A549 (cell line): ENCODE data around the gene ZNF710. TPM values are rescaled to one million over a fixed set of nuclear protein-coding genes. Genes with fewer than 3 reads are reported as not detected.
"Not testable (repeated sequence)": the region's sequence is repeated elsewhere in the genome, so short reads cannot be mapped to it uniquely, and the experiment has no call there.

Source experiments
- ATAC-seq, 2 experiments: fragments of 200-7000 bp in 1 of 2; fragments of >200 bp in 1 of 2; cut with Nextera tagmentation in 1 of 2; cut with Tn5 transposase in 1 of 2; 3 replicates each; pipeline versions ENCODE4 v1.8.0 to v1.9.1; 2018 to 2020; ENCODE audit warnings: mild to moderate bottlenecking in 1 of 2, moderate library complexity in 1 of 2
- CTCF ChIA-PET: fragments of 300-600 bp; sonication (Branson Sonifier 250); formaldehyde crosslinking; extraction: SDS; loops from one replicate; lab custom pipeline; 2021; ENCODE audit warnings: antibody characterized with exemption, inconsistent platforms; lab: Yijun Ruan, JAX
- POLR2A ChIA-PET: fragments of 350-600 bp; formaldehyde crosslinking; extraction: SDS; loops from one replicate; lab custom pipeline; 2021; ENCODE audit warnings: antibody characterized with exemption, inconsistent platforms; lab: Yijun Ruan, JAX
- DNase-seq, 2 experiments: peaks; one replicate each; pipeline versions ENCODE4 v3.0.0 to v3.0.0-alpha.2; 2011 to 2016; ENCODE audit warnings: low read depth in 1 of 2, low spot score in 1 of 2
- FAIRE-seq: peaks from 2 replicates; lab custom pipeline; 2011; peaks lifted over from hg19 to GRCh38; lab: Jason Lieb, UNC
- H3K27ac ChIP-seq, 2 experiments: fragments of >200 bp; sonication (Bioruptor Twin); formaldehyde crosslinking; 3 replicates each; pipeline ENCODE4 v1.5.1; 2016 to 2017
- H3K4me1 ChIP-seq: fragments of >200 bp; sonication (Bioruptor Twin); formaldehyde crosslinking; 3 replicates; pipeline ENCODE4 v1.6.1; 2016
- H3K4me2 ChIP-seq: fragments of >200 bp; sonication (Bioruptor Twin); formaldehyde crosslinking; 3 replicates; pipeline ENCODE4 v1.6.1; 2016
- H3K4me3 ChIP-seq: fragments of >200 bp; sonication (Bioruptor Twin); formaldehyde crosslinking; 3 replicates; pipeline ENCODE4 v1.5.1; 2016
- H3K9me3 ChIP-seq: fragments of >200 bp; sonication (Bioruptor Twin); formaldehyde crosslinking; 3 replicates; pipeline ENCODE4 v1.6.1; 2016
- BCL3 ChIP-seq: fragments of >200 bp; sonication (Bioruptor Twin); formaldehyde crosslinking; IDR thresholded peaks from 3 replicates; pipeline ENCODE4 v1.6.1; 2016
- EHMT2 ChIP-seq: fragments of 200-600 bp; sonication (generic); IDR thresholded peaks from 2 replicates; pipeline ENCODE4 v1.6.1; 2016; ENCODE audit warnings: antibody characterized with exemption, low read depth, mild to moderate bottlenecking, moderate library complexity
- EP300 ChIP-seq, 2 experiments: fragments of >200 bp; sonication (Bioruptor Twin); formaldehyde crosslinking; IDR thresholded peaks; 2 replicates in 1 of 2; 3 replicates in 1 of 2; pipeline ENCODE4 v1.6.1; 2016 to 2017
- JUN ChIP-seq, 2 experiments: fragments of >200 bp; sonication (Bioruptor Twin); formaldehyde crosslinking; IDR thresholded peaks; 2 replicates in 1 of 2; 3 replicates in 1 of 2; pipeline ENCODE4 v1.6.1; 2016 to 2017
- JUNB ChIP-seq: fragments of >200 bp; sonication (Bioruptor Twin); formaldehyde crosslinking; IDR thresholded peaks from 2 replicates; pipeline ENCODE4 v1.6.1; 2016
- KDM1A ChIP-seq: fragments of 200-600 bp; sonication (generic); IDR thresholded peaks from 2 replicates; pipeline ENCODE4 v1.6.1; 2016; ENCODE audit warnings: low read depth, mild to moderate bottlenecking
- MAFK ChIP-seq: fragments of 450-650 bp; IDR thresholded peaks from 2 replicates; pipeline ENCODE4 v1.6.1; 2014; ENCODE audit not compliant: partially characterized antibody
- MAZ ChIP-seq: fragments of 150-350 bp; IDR thresholded peaks from 2 replicates; pipeline ENCODE4 v1.6.1; 2014; ENCODE audit warnings: antibody characterized with exemption, low read depth, low read length, borderline replicate concordance
- PBX3 ChIP-seq: IDR thresholded peaks from 2 replicates; pipeline ENCODE4 v1.6.1; 2012
- PHF8 ChIP-seq: fragments of 200-600 bp; sonication (generic); IDR thresholded peaks from 2 replicates; pipeline ENCODE4 v1.6.1; 2016; ENCODE audit warnings: low read depth, mild to moderate bottlenecking, antibody characterized with exemption, moderate library complexity, borderline replicate concordance
- POLR2AphosphoS2 ChIP-seq: conservative IDR thresholded peaks from 2 replicates; pipeline ENCODE4 v1.6.1; 2012; ENCODE audit warnings: low read length, improper control_type of control experiment, inconsistent platforms
- RFX5 ChIP-seq: fragments of 450-650 bp; IDR thresholded peaks from 2 replicates; pipeline ENCODE4 v1.7.1; 2014; ENCODE audit warnings: antibody characterized with exemption, mild to moderate bottlenecking, moderate library complexity
- SREBF2 ChIP-seq: fragments of 450-650 bp; IDR thresholded peaks from 2 replicates; pipeline ENCODE4 v1.6.1; 2014; ENCODE audit warnings: mild to moderate bottlenecking, moderate library complexity
- WGBS: methylation state at CpG from one replicate; pipeline ENCODE4 v1.1.6; 2017; ENCODE audit errors: missing lambda C conversion rate; 5-methylcytosine and 5-hydroxymethylcytosine counted together
- polyA plus RNA-seq, 4 experiments: library from polyadenylated mRNA; depleted of rRNA in 3 of 4; stranded (reverse); fragments of >200 nt; fragmentation: RNase III in 1 of 4; extraction: RNeasy Plus Mini Kit Qiagen cat#74134 plus additional on column Dnase treatment in 1 of 4; gene quantifications; 2 replicates in 3 of 4; 3 replicates in 1 of 4; pipeline ENCODE4 v1.2.3, GENCODE V29; 2011 to 2017
- TF ChIP-seq, protein P1 (sequence below): fragments of >200 bp; sonication (Bioruptor Twin); formaldehyde crosslinking; IDR thresholded peaks from 2 replicates; pipeline ENCODE4 v1.6.1; 2016
- TF ChIP-seq, protein P2 (sequence below): fragments of 200-600 bp; sonication (generic); IDR thresholded peaks from 2 replicates; pipeline ENCODE4 v1.6.1; 2016; ENCODE audit warnings: antibody characterized with exemption, mild to moderate bottlenecking, moderate library complexity

ZNF710 gene
- polyA plus RNA-seq, 2 of the 4 experiments (the other 2 are of a cell fraction) = 2.6 to 7.8 TPM

- H3K4me1 ChIP-seq = no peaks in the 10 kb centered on the region
- POLR2A ChIA-PET = no interaction called here
- H3K9me3 ChIP-seq = no peaks in the 10 kb centered on the region
- H3K27ac ChIP-seq = no peak overlapping the region
- DNase-seq = no peak
- H3K4me2 ChIP-seq = no peak overlapping the region
- no peak for TF ChIP-seq SREBF2
- no peak for TF ChIP-seq JUN (IDR thresholded peaks at IDR 0.05)
- H3K4me3 ChIP-seq = no peak overlapping the region
- FAIRE-seq = no peak
- ATAC-seq = no peak
- CTCF ChIA-PET = interaction anchor here (0.8 to 2.6 kb wide), 11 partner anchors 10 to 215 kb away, joined by 3 to 13 read pairs (median 4); no protein-coding TSS in a partner anchor
- WGBS = 65% methylated on average over 8 of the region's 8 CpGs
Observed at GRCh38 chr15:89975482-89976245, 25.5 kb upstream of the ZNF710 start.

GRCh38 chr15:89976246-89976600 is 24.9 kb upstream of the ZNF710 start:
- 80% methylated on average over 5 of the region's 5 CpGs for WGBS
- no peak overlapping the region for H3K4me2 ChIP-seq
- FAIRE-seq = no peak
- H3K4me3 ChIP-seq = no peak overlapping the region
- H3K9me3 ChIP-seq = no peaks in the 10 kb centered on the region
- CTCF ChIA-PET = interaction anchor here (0.8 to 2.6 kb wide), 9 partner anchors 10 to 215 kb away, joined by 3 to 13 read pairs (median 3); no protein-coding TSS in a partner anchor
- H3K4me1 ChIP-seq = no peaks in the 10 kb centered on the region
- TF ChIP-seq EHMT2 (0 out of 2 replicates have a peak, but pooled peaks have one; percentile 34), MAZ (no peak), MAFK (no peak)
- TF ChIP-seq, all 56 proteins: peak for 1
- POLR2A ChIA-PET = no interaction called here
- DNase-seq (no peak), ATAC-seq (no peak)
- H3K27ac ChIP-seq = no peak overlapping the region

DNA sequence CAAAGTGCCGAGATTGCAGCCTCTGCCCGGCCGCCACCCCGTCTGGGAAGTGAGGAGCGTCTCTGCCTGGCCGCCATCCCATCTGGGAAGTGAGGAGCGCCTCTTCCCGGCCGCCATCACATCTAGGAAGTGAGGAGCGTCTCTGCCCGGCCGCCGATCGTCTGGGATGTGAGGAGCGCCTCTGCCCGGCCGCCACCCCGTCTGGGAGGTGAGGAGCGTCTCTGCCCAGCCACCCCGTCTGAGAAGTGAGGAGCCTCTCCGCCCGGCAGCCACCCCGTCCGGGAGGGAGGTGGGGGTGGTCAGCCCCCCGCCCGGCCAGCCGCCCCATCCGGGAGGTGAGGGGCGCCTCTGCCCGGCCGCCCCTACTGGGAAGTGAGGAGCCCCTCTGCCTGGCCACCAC is 23.3 kb upstream of the ZNF710 start:
- H3K4me2 ChIP-seq, H3K27ac ChIP-seq, FAIRE-seq, DNase-seq, H3K4me1 ChIP-seq, H3K4me3 ChIP-seq, ATAC-seq, POLR2A ChIA-PET, H3K9me3 ChIP-seq: not testable (repeated sequence)
- CTCF ChIA-PET = interaction anchor here (1.5 kb wide), 1 partner anchor 79 kb away, joined by 3 read pairs; no protein-coding TSS in a partner anchor
- 74% methylated on average over 13 of the region's 31 CpGs for WGBS

DNA sequence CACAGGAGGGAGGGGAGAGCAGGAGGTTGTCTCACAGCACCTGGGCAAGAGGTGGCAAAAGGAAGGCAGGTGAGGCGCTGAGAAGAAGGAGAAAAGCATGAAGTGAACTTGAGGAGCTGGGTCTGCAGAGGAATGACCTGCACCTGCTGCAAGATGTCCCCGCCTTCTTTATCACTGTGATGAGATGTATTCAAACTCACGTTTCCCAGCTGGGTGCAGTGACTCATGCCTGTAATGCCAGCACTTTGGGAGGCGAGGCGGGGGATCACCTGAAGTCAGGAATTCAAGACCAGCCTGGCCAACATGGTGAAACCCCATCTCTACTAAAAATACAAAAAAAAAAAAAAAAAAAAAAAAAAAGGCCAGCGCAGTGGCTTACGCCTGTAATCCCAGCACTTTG is 22.2 kb upstream of the ZNF710 start:
- no peaks in the 10 kb centered on the region for H3K9me3 ChIP-seq
- POLR2A ChIA-PET = no interaction called here
- H3K27ac ChIP-seq = no peak overlapping the region
- TF ChIP-seq BCL3 (no peak), JUNB (no peak), MAFK (no peak), RFX5 (no peak), EP300 (IDR thresholded peaks at IDR 0.05) (no peak), KDM1A (no peak), PBX3 (no peak), PHF8 (no peak), POLR2AphosphoS2 (no peak)
- TF ChIP-seq, protein P1, sequence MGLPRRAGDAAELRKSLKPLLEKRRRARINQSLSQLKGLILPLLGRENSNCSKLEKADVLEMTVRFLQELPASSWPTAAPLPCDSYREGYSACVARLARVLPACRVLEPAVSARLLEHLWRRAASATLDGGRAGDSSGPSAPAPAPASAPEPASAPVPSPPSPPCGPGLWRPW = no peak
- TF ChIP-seq, protein P2, sequence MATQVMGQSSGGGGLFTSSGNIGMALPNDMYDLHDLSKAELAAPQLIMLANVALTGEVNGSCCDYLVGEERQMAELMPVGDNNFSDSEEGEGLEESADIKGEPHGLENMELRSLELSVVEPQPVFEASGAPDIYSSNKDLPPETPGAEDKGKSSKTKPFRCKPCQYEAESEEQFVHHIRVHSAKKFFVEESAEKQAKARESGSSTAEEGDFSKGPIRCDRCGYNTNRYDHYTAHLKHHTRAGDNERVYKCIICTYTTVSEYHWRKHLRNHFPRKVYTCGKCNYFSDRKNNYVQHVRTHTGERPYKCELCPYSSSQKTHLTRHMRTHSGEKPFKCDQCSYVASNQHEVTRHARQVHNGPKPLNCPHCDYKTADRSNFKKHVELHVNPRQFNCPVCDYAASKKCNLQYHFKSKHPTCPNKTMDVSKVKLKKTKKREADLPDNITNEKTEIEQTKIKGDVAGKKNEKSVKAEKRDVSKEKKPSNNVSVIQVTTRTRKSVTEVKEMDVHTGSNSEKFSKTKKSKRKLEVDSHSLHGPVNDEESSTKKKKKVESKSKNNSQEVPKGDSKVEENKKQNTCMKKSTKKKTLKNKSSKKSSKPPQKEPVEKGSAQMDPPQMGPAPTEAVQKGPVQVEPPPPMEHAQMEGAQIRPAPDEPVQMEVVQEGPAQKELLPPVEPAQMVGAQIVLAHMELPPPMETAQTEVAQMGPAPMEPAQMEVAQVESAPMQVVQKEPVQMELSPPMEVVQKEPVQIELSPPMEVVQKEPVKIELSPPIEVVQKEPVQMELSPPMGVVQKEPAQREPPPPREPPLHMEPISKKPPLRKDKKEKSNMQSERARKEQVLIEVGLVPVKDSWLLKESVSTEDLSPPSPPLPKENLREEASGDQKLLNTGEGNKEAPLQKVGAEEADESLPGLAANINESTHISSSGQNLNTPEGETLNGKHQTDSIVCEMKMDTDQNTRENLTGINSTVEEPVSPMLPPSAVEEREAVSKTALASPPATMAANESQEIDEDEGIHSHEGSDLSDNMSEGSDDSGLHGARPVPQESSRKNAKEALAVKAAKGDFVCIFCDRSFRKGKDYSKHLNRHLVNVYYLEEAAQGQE = no peak
- TF ChIP-seq, all 56 proteins: peak for 0
- H3K4me1 ChIP-seq = no peaks in the 10 kb centered on the region
- ATAC-seq = no peak
- no peak for DNase-seq
- no peak overlapping the region for H3K4me2 ChIP-seq
- CTCF ChIA-PET = interaction anchor here (0.6 to 1.5 kb wide), 2 partner anchors 80 to 671 kb away, joined by 3 read pairs; no protein-coding TSS in a partner anchor
- FAIRE-seq = no peak
- 68% methylated on average over 7 of the region's 7 CpGs for WGBS
- H3K4me3 ChIP-seq = no peak overlapping the region
